HG03108 (cell line): ENCODE results near the gene NDUFAF5.
"Not testable (repeated sequence)": the region's sequence is repeated elsewhere in the genome, so short reads cannot be mapped to it uniquely, and the experiment has no call there.

Experiments
- ATAC-seq: cut with Tn5 transposase; IDR thresholded peaks from one replicate; pipeline ENCODE4 v1.9.1; 2021; ENCODE audit warnings: moderate library complexity; ENCODE audit not compliant: unreplicated experiment

The NDUFAF5 gene, protein sequence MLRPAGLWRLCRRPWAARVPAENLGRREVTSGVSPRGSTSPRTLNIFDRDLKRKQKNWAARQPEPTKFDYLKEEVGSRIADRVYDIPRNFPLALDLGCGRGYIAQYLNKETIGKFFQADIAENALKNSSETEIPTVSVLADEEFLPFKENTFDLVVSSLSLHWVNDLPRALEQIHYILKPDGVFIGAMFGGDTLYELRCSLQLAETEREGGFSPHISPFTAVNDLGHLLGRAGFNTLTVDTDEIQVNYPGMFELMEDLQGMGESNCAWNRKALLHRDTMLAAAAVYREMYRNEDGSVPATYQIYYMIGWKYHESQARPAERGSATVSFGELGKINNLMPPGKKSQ

DNA sequence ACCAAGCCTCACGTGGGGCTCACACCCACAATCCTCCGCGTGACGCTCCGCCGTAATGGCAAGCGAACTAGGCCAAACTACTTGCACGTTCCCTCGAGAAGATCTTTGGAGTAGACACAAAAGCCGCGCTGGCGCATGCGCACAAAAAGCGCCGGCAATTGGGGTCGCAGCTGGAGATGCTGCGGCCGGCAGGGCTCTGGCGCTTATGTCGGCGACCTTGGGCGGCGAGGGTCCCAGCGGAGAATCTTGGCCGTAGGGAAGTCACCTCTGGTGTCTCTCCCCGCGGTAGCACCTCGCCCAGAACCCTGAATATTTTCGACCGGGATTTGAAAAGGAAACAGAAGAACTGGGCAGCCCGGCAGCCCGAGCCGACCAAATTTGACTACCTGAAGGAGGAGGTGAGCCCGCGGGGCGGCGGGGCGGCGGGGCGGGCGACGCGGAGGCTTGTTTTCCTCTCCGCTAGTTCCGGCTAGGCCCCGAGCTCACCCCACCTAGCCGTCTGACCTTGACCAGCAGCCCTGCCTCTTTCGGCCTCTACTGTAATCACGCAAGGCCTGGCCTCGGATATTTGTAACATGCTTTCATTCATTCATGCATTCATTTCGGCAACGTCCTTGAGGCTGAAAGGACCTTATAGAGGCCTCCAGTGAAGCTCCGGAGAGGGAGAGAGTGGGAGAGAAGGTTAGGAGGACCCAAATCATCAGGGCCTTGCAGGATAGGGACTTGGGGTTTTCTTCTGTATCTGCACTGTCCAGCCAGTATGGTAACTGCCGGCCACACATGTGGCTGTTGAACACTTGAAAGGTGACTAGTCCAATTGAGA is at the start of gene NDUFAF5, which contains the start of gene ESF1:
TSS of gene NDUFAF5 (plus strand) at position 136 of the 823 bp plus-strand sequence. CDS start at position 177, 41 bp downstream.
TSS of gene ESF1 (minus strand) at position 27 of the 823 bp plus-strand sequence. CDS start 1,779 bp downstream, outside the sequence.
- peak; percentile 96 for ATAC-seq

DNA sequence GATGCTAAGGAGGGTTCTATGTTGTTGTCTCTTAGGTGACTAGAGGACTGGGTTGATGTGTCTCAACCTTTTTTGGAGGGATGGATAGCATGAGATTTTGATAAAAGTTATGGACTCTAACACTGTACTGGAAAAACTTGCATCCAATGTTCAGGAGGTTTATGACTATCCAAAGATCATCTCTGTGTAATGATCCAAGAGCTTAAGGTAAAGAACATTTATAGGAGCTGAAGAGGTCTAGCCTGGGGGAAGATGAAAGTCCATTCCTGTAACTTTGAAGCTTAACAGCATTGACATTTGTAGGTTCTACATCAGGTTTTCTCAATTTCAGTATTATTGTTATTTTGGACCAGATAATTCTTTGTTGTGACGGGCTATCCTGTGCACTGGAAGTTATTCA is 49.0 kb upstream of the NDUFAF5 start:
- ATAC-seq: no peak

DNA sequence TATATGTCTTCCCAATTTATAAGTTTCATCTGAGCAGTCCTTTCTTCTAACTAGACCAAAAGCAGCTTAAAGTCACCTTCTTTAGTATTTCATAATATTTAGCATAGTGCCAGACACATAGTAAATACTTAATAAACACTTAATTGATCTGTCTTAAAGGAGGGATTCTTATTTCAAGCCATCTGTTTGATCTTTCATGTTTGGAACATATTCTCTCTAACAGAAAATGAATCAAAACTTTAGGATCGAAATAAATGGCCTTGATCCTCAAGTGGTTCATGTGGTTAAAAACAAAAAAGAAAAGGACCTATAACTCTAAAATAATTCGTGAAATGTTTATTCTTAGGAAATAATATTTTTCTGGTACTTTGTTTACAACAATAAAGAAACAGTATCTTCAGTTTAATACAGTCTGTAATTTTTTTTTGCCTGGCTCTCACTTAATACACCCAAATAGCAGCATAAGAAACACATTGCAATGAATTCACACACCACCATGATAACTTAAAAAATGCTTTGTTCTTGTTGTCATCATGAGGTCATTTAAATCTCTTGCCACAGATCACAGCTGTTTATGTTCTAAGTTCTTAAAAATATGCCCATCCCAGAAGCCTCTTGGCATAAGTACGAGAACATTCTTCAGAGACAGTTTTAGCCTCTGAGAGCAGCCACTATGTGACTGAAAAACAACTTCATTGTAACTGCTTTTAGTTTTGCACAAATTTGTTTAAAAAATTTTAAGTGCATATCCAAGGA is 48.2 kb upstream of the NDUFAF5 start:
- no peak for ATAC-seq

DNA sequence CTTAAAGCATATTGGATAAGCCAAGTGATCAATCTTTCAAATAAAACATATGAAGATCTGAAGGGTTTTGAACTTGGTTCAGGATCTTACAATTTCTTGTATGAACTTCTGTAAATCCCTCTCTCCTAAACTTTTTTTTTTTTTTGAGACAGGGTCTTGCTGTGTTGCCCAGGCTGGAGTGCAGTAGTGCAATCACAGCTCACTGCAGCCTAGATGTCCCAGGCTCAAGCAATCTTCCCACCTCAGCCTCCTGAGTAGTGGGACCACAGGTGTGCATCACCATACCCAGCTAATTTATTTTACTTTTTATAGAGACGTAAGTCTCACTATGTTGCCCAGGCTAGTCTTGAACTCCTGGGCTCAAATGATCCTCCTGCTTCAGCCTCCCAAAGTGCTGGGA is 46.6 kb upstream of the NDUFAF5 start:
- not testable (repeated sequence) for ATAC-seq

DNA sequence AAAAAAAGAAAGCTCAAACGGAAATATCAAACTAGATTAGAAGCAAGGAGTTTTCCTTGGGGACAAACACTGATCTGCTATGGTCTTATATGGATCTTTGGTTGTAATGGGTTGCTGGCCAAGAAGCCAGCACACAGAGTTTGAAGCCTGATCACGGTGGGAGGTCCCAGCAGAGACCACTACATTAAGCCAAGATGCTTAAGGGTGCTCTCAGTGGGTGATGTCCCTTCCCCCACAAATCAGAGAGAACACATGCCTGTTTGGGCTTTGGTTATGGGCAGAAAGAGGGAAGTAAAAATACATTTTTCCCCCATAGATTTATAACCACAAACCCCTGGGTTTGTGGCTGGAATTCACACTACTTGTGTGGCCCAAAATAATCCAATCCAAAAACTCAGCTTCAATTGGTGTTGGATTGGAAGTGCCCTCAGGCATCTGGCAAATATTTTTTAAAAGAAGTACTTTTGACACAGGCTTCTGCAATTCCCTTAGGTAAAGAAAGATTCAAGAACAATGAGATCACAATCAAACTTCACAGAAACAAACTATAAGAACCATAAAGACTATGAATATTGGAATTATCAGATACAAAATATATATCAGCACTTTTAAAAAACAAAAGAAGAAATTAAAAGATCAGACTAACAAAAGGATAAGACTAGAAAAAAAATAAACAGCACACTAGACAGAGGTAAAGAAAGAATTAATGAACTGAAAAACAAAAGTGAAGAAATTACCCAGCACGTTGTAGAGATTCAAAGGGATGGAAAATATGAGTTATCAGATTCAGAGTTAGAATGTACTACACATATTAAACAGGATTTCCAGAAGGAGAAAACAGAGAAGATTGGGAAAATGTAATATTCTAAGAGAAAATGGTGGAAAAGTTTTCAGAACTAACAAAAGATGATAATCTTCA is 44.8 kb upstream of the NDUFAF5 start:
- no peak for ATAC-seq

DNA sequence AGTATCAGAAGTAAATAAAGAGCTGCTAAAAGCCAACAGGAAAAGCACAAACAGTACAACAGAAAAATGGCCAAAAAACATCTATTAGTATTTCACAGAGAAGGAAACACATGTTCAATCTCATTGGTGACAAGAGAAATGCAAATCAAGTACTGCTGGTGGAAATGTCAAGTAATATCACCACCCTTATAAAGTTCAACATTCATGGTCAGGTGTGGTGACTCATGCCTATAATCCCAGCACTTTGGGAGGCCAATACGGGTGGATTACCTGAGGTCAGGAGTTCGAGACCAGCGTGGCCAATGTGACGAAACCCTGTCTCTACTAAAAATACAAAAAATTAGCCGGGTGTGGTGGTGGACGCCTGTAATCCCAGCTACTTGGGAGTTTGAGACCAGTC is 42.9 kb upstream of the NDUFAF5 start:
- no peak for ATAC-seq

DNA sequence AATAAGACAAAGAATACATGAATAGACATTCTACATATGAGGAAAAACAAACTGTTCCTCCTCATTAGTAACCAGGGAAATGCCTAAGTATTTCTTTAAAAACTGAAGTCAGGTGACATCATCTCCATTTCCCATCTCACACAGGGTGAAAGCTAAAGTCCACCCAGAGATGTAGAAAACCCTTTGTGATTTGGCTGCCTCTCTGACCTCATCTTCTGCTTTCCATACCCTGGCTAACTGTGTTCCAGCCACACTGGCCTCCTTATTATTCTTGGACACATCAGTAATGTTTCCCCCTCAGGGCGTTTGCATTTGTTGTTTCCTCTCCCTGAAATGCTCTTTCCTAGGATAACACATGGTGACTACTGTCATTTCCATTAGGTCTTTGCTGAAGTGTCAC is 40.5 kb upstream of the NDUFAF5 start:
- ATAC-seq: no peak

DNA sequence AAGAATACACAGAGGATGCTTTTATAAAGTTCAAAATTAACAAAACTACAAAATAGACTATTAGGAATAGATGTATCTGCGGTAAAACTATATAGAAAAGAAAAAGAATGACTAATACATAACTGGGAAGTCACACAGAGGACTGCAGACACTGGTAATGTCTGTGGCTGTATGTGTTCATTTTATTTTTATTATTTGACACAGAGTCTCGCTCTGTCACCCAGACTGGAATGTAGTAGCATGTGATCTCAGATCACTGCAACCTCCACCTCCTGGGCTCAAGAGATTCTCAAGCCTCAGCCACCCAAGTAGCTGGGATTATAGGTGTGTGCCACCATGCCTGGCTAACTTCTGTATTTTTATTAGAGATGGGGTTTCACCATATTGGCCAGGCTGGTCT is 39.0 kb upstream of the NDUFAF5 start:
- no peak for ATAC-seq

DNA sequence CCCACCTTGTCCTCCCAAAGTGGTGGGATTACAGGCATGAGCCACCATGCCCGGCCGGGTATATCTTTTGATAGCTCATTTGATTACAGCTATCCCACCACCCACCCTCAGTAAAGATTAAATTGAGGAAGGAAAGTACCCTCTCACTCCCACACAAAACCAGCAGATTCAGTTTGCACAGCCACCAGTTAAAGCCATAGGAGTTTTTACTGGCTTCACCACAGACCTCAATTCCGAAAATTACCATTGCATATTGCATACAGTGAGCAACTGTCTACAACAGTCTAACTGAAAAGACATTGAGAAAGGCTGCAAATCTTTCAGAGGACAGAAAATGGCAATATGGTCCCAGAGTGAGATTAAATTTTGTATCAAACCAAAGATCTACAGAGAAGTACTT is 35.0 kb upstream of the NDUFAF5 start:
- no peak for ATAC-seq

DNA sequence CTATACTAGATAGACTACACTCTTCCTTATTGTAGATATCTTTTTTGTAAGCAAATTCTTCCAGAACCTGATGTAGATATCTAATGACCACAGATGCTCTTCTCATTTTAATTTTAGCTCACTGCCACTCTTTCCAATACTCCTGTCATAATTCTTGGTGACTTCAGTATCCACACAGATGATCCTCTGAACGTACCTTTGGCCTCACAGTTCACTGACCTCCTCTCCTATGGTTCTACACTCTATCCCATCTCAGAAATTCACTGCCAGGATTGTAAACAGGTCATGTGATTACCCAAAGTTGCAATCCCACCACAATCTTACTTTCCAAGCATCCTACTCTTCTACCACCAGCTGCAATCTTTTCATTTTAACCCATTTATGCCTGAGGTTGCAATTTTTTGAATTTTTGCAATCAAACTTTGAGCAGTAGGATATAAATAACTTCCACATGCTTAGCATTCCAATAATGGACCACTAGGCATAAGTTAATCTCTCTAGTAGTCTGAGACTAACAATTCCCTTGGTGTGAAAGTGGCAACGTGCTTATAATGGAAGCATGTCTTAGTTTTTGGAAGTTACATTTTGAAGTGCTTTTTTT is 31.3 kb upstream of the NDUFAF5 start:
- ATAC-seq: no peak

DNA sequence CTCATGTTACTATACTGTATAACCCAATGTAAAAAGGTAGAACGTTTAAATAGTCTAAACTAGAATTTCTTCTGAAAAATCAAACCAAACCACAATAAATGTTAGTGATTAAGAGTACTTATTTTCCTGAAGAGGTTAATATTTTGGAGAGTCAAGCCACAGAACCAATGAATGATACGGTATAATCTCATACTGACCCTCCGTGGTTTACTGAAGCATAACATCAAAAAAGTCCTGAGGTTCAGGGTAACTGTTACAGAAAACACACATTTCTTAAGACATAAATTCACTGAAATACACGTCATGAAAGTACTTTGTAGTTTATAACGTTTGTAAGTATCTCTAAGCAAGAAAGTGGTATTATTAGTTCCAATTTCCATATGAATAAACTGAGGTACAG is 29.0 kb upstream of the NDUFAF5 start:
- no peak for ATAC-seq

DNA sequence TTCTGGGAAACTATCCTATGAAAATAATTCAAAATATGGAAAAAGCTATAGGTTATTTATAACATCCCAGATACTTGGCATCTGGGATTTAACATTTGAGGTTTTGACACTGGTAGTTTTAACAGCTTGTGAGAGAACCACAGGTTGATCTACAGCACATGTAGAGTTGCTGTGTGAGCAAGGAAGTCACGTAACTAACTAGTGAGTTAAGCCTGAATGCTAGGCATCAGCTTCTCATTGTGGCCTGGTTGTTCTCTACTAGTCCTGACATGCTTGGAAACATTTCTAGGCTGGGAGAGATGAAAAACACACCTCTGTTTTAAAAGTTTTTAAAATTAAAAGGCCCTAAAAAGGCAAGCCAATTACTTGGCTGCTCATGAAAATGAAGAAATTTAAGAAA is 28.3 kb upstream of the NDUFAF5 start:
- no peak for ATAC-seq

DNA sequence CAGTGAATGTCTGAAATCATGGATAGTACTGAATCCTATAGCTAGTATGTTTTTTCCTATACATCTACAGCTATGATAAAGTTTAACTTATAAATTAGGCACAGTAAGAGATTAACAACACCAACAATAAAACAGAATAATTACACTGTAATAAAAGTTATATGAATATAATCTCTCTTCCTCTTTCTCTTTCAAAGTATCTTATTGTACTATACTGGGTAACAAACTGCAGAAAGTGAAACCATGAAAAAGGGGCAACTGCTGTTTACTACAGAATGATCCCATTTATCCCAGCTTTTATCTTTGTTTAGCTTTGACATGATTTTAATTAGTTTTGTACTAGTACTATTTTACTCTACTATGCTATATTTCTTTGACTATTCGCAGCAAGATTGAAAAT is 25.9 kb upstream of the NDUFAF5 start:
- no peak for ATAC-seq

DNA sequence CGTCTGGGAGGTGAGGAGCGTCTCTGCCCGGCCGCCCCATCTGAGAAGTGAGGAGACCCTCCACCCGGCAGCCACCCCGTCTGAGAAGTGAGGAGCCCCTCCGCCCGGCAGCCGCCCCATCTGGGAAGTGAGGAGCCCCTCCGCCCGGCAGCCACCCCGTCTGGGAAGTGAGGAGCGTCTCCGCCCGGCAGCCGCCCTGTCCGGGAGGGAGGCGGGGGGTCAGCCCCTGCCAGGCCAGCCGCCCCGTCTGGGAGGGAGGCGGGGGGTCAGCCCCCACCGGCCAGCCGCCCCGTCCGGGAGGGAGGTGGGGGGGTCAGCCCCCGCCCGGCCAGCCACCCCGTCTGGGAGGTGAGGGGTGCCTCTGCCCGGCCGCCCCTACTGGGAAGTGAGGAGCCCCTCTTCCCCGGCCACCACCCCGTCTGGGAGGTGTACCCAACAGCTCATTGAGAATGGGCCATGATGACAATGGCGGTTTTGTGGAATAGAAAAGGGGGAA is 24.3 kb upstream of the NDUFAF5 start:
- not testable (repeated sequence) for ATAC-seq

DNA sequence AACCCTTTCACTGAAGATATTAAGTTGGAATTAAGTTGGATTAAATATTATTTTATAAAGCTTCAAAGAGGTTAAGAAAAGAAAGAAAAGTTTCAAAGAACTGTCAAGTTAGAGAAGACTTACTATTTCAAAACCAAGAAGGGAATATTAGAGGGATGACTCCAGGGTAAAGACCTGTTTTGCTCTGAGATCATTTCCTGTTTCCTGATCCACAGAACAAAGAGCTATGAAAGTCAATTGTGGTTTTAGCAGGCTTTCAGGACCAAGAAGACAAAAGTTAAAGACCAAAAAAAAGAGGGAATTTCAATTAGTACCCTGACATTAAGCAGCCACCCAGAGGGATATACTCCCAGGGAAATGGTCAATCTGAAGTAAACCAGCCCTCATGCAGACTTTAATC is 19.5 kb upstream of the NDUFAF5 start:
- no peak for ATAC-seq

DNA sequence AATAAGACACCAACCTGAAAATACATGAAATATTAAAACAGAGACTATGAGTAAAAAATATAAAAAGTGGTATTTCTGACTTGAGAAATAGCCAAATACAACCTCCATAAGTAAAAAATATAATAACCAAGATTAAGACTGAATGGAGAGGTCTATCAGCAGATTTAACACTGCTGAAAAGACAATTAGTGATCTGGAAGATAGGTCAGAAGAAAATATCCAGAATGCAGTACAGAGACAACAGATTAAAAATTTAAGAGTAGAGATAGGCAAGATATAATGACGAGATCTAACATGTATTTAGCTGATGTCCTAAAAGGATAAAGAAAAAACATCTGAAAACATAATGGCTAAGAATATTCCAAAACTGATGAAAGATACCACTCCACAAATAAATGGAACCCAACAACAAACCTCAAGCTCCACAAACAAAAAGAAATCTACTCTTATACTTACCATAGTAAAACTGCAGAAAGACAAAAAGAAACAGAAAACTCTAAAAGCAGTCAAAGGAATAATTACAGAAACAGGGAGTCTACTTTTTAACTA is 18.9 kb upstream of the NDUFAF5 start:
- ATAC-seq: no peak

DNA sequence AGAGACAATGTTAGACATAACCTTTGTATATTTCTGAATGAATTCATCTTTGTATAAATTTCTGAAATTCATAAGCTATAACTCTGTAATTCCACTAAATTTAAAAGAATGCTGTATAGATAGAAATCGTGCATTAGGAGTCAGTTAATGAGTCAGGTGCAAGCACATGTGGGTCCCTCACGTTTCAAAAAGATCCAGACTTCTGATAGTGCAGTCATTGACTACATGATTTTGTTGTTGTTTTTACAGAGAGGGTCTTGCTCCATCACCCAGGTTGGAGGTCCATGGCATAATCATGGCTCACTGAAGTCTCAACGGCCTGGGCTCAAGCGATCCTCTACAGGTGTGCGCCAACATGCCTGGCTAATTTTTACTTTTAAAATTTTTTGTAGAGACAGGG is 14.7 kb upstream of the NDUFAF5 start:
- no peak for ATAC-seq

DNA sequence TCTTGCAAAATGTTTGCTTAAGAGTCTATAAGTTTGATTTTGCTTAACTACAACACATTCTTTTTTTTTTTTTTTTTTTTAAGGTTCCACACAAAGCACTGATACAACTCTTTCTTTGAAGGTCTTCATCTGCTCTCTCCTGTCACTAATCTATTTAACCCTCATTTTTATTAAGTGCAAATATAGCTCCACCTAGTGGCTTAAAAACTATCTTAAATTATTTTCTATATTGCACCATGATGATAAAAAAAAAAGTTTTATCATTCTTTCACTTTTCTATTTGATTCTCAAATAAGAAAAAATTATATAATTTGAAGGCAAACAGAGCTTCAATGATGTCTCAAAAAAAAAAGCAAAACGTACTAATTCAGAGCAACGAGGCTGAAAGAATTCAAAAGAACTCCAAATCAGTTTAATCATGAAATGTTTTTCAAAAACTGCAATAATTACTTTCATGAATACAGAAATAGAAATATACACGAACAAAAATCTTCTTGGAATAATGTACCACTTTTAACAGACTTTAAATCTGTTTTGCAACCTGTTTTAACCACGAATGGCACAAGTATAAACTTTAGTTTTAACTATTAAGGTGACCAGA is 12.9 kb upstream of the NDUFAF5 start:
- no peak for ATAC-seq

DNA sequence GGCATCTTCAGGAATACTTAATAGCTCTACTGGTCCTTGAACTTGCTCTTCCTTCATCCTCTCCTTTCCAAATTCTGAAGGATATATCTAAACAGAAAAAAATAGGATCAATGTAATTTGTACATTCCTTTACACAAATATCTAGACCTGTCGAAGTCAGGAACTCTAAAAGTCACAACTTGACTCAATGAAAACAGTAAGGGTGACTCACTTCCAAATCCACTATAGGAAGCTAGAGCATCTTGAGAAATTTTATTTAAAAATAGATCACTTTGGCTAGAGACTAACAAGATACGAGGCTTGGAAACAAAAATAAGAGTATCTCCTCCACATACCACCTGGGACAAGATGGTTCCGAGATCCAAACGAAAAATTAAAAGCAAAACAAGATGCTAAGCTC is 12.3 kb upstream of the NDUFAF5 start:
- no peak for ATAC-seq
